Thyroid gland (tissue), 4 donors: Measurements from ENCODE around the gene UCP2. TPM values are rescaled to one million over a fixed set of nuclear protein-coding genes. Genes with fewer than 3 reads are reported as not detected.

ENCODE experiments used
- DNase-seq, 2 donors: peaks; one replicate each; pipeline ENCODE4 v3.0.0-alpha.2; 2019
- H3K27ac ChIP-seq, 3 donors: fragments of 200-600 bp; sonication (generic); 1 replicate in 2 of 3; 2 replicates in 1 of 3; pipeline ENCODE4 v1.5.1; 2016 to 2019; ENCODE audit warnings: mild to moderate bottlenecking in 1 of 3, moderate library complexity in 1 of 3
- H3K27me3 ChIP-seq: fragments of 200-600 bp; sonication (generic); one replicate; pipeline ENCODE4 v1.5.1; 2019
- H3K36me3 ChIP-seq, 2 donors: fragments of 200-600 bp; sonication (generic); one replicate each; pipeline ENCODE4 v1.5.1; 2016 to 2019
- H3K4me1 ChIP-seq, 2 donors: fragments of 200-600 bp; sonication (generic); one replicate each; pipeline ENCODE4 v1.5.1; 2017 to 2019
- H3K4me3 ChIP-seq, 3 donors: fragments of 200-600 bp; sonication (generic); replicated peaks in 1 of 3; 1 replicate in 2 of 3; 2 replicates in 1 of 3; pipeline ENCODE4 v1.5.1; 2016; ENCODE audit warnings: mild to moderate bottlenecking in 1 of 3
- H3K9me3 ChIP-seq: fragments of 200-600 bp; sonication (generic); one replicate; pipeline ENCODE4 v1.5.1; 2017
- CTCF ChIP-seq, 6 experiments: fragments of 200-600 bp in 3 of 6; fragments of 450-650 bp in 3 of 6; sonication (generic) in 3 of 6; IDR thresholded peaks; one replicate each; pipeline ENCODE4 v1.5.1; 2016 to 2019; ENCODE audit warnings: antibody characterized with exemption in 6 of 6, mild to moderate bottlenecking in 2 of 6, inconsistent platforms in 1 of 6, moderate library complexity in 1 of 6
- POLR2A ChIP-seq, 2 donors: fragments of 450-650 bp; IDR thresholded peaks; one replicate each; pipeline ENCODE4 v1.6.1; 2017; ENCODE audit warnings: antibody characterized with exemption in 2 of 2, mild to moderate bottlenecking in 2 of 2, moderate library complexity in 1 of 2
- WGBS, 2 donors: methylation state at CpG; one replicate each; pipeline ENCODE4 v1.1.5; 2017; 5-methylcytosine and 5-hydroxymethylcytosine counted together
- intact Hi-C: fragments of 100-400 bp; cut with DNase I; formaldehyde crosslinking; loops from one replicate; pipeline ENCODE4 v1.15.1; 2023
- total RNA-seq, 4 donors: library from RNA; depleted of rRNA; stranded (reverse); fragments of >200 nt; gene quantifications; one replicate each; pipeline ENCODE4 v1.2.3, GENCODE V29; 2016

The UCP2 gene
- total RNA-seq, 4 donors from 2014 or later = 41.4 to 97.0 (median 52.5) TPM

- H3K36me3 ChIP-seq = no peaks in the 10 kb centered on the region
- intact Hi-C loops = loop anchor here (5.0 kb wide), 1 partner anchor 41 kb away; the partner anchor contains the start of gene UCP2
- H3K27ac ChIP-seq = no peak overlapping the region
- peaks cover 17 to 43% of the 10 kb centered on the region in 2 donors for H3K4me1 ChIP-seq
- no peaks in the 10 kb centered on the region for H3K27me3 ChIP-seq
- DNase-seq = no peak
- no peaks in the 10 kb centered on the region for H3K9me3 ChIP-seq
- H3K4me3 ChIP-seq = no peak overlapping the region
- TF ChIP-seq CTCF (IDR thresholded peaks at IDR 0.05) = no peak
- no peak for TF ChIP-seq POLR2A (IDR thresholded peaks at IDR 0.05)
Measured at GRCh38 chr11:74023276-74023675, 40.6 kb upstream of the UCP2 start.

GRCh38 chr11:74022546-74022945 is 39.9 kb upstream of the UCP2 start:
- Histone ChIP-seq H3K4me3 (no peak overlapping the region), H3K9me3 (no peaks in the 10 kb centered on the region), H3K27me3 (no peaks in the 10 kb centered on the region), H3K27ac (no peak overlapping the region), H3K36me3 (no peaks in the 10 kb centered on the region), H3K4me1 (peaks cover 24 to 51% of the 10 kb centered on the region in 2 donors)
- no peak for TF ChIP-seq CTCF (IDR thresholded peaks at IDR 0.05)
- no peak for TF ChIP-seq POLR2A (IDR thresholded peaks at IDR 0.05)
- 94 to 96% methylated on average over 6 of the region's 6 CpGs for WGBS, 2 donors
- intact Hi-C loops = loop anchor here (5.0 kb wide), 1 partner anchor 40 kb away; the partner anchor contains the start of gene UCP2
- DNase-seq = no peak

- WGBS, 2 donors = 97 to 99% methylated on average over 6 of the region's 6 CpGs
- Histone ChIP-seq H3K4me1 (peaks cover 24 to 54% of the 10 kb centered on the region in 2 donors), H3K4me3 (no peak overlapping the region), H3K36me3 (no peaks in the 10 kb centered on the region), H3K9me3 (no peaks in the 10 kb centered on the region), H3K27ac (no peak overlapping the region), H3K27me3 (no peaks in the 10 kb centered on the region)
- TF ChIP-seq POLR2A (IDR thresholded peaks at IDR 0.05) (no peak), CTCF (IDR thresholded peaks at IDR 0.05) (no peak)
- no peak for DNase-seq
- intact Hi-C loops = loop anchor here (5.0 kb wide), 1 partner anchor 40 kb away; the partner anchor contains the start of gene UCP2
Measured at GRCh38 chr11:74021998-74022397, 39.4 kb upstream of the UCP2 start.

GRCh38 chr11:74020539-74020938 is 37.9 kb upstream of the UCP2 start:
- no peaks in the 10 kb centered on the region for H3K27me3 ChIP-seq
- WGBS, 2 donors = 84 to 90% methylated on average over 4 of the region's 4 CpGs
- no peak for DNase-seq
- TF ChIP-seq CTCF (IDR thresholded peaks at IDR 0.05) (no peak), POLR2A (IDR thresholded peaks at IDR 0.05) (no peak)
- intact Hi-C loops = loop anchor here (5.0 kb wide), 1 partner anchor 38 kb away; the partner anchor contains the start of gene UCP2
- H3K9me3 ChIP-seq = no peaks in the 10 kb centered on the region
- H3K4me3 ChIP-seq = no peak overlapping the region
- H3K4me1 ChIP-seq = peaks cover 24 to 51% of the 10 kb centered on the region in 2 donors
- no peaks in the 10 kb centered on the region for H3K36me3 ChIP-seq
- peak overlapping the region in 2 of 3 donors; percentile 93 for H3K27ac ChIP-seq

- peaks cover 27 to 45% of the 10 kb centered on the region in 2 donors for H3K4me1 ChIP-seq
- H3K27me3 ChIP-seq = no peaks in the 10 kb centered on the region
- intact Hi-C loops = loop anchor here (5.0 kb wide), 1 partner anchor 38 kb away; the partner anchor contains the start of gene UCP2
- TF ChIP-seq CTCF (IDR thresholded peaks at IDR 0.05) = no peak
- TF ChIP-seq POLR2A (IDR thresholded peaks at IDR 0.05) = no peak
- peak overlapping the region; percentile 93 to 96 (median 93) for H3K27ac ChIP-seq
- H3K9me3 ChIP-seq = no peaks in the 10 kb centered on the region
- DNase-seq = no peak
- WGBS, 2 donors = 82 to 96% methylated on average over 4 of the region's 4 CpGs
- no peak overlapping the region for H3K4me3 ChIP-seq
- H3K36me3 ChIP-seq = no peaks in the 10 kb centered on the region
Measured at GRCh38 chr11:74019860-74020259, 37.2 kb upstream of the UCP2 start.
